DMS114 treated with DMSO at 0.1 percent for 48 hours (cell line): Measurements from ENCODE around the gene HAPLN1.

ENCODE experiments used
- DNase-seq: peaks from one replicate; lab custom pipeline; 2025; ENCODE audit not compliant: unreplicated experiment; lab: John Stamatoyannopoulos, UW

HAPLN1 gene

DNA sequence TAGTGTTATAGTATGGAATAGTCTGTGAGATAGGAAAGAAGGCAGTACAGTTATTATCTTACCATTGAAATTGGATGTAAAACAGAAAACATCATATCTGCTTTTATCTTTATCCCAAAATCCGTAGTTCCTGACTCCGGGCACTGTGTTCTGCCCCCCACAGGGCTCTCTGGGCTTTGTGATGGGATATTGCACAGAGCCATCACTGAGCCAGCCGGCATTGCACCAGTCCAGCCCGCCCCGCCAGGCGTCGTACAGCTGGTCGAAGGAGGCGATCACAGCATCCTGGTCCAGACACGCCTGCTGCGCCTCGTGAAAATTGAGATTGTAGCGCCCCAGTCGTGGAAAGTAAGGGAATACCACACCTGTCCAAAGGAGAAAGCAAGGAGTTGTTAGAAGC is 76.4 kb downstream of the HAPLN1 start:
- DNase-seq = no peak

DNA sequence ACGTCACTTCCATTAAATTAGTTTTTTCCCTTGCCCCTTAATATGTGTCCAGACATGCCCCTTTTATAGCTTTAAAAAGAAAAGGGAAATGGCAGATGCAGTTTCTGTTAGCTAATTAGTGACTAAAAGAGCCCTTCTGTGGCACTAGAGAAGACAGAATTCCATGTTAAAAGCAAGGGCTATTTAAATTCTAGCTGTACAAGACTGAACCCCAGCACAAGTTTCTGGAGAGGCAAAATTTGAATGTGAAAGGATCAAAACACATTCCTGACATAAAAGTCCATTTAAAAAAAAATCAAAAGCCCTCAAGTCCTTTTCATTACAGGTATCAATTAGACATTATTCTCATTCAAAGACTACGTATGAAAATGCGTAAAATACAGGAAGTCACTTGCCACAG is 78.7 kb downstream of the HAPLN1 start:
- no peak for DNase-seq

DNA sequence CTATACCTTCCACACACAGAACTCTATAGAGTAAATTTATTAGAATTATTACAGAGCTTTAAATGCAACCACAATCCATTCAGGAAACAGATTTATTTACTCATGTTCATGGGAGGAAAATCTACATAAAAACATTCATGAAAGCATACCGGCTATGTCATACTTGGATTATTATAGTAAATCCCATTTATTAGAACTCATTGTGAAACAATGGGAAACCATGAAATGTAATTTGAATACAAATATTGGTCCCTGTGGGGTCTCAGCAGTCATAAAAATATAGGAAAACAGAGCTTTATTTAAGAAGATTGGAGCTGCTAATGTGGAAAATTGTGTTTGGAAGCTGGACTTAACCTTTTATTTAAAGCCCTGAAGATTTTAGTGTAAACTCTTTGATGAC is 80.7 kb downstream of the HAPLN1 start:
- no peak for DNase-seq

DNA sequence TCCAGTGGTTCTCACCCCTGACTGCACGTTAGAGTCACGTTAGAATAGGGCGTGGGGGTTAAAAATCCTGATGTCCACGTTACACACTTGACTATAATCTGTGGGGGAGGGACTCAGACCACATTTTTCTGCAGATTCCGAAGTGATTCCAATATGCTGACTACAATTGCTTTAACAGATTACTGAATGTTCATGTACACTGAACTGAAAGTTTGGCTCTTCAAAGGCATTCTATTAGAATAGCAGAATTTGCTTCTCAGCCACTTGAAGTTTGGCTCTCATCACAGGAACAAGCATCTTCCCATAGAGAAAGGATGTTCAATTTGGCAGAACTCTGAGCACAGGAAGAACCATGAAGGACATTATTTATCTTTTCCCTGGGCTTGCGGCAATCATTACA is 84.5 kb downstream of the HAPLN1 start:
- no peak for DNase-seq

DNA sequence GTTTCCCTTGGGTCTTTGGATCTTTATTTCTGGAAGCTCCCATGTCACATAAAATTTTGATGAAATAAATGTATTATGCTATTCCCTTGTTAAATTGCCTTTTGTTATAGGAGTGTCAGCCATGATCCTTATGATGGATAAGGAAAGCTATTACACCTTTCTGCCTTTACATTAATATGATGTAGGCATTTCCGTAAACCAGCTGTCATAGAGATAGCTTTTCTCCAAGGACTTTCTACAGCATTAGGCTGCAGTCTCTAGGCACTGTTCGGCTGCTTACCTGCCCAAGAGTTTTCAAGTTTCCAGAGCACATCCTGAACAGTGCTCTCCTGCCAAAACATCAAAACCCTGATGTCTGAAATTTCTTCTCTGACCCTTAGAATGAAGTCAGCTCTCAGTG is 87.4 kb downstream of the HAPLN1 start:
- DNase-seq = no peak

DNA sequence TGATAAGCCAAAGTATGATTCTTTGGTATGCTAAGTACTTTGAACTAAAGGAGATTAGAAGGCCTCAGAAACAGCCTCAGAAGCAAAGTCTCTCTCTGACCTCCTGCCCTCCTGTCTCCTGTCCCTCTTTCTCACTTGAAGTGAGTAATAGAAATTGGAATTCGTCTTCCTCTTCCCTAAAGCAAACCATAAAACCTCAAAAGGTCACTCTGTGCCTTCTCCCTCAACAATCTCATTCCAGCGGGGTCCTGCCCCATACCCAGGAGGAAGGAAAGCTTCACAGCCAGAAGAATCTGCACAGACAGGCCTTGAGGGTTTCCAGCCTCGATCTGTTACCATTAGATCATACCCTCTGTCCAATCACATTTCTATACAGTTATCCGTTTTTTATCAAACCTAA is 87.8 kb downstream of the HAPLN1 start:
- DNase-seq = no peak

- no peak for DNase-seq
These were observed 92.3 kb downstream of the HAPLN1 start for GRCh38 chr5:83628360-83628759.

- no peak for DNase-seq
These were observed 105.8 kb downstream of the HAPLN1 start for GRCh38 chr5:83614841-83615240.

GRCh38 chr5:83608122-83608521 is 112.5 kb downstream of the HAPLN1 start:
- DNase-seq = peak; percentile 56

DNA sequence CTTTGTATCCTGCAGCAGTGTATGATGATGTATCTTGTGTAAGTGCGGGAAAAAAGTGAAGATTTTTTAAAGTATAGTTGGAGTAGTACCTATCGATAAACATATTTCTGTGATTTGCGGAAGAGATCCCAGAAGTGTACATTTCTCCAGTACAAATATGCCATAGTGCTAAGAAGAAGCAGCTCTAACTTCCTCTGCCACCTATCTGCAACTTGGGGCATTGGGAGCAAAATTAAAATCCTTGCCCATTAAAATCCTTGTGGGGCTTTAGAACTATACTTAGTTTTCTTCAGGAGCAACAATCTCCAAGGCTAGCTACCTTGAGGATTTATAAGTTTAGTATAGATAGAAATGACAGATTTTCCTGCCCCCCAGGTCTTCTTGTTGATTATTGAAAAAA is 125.4 kb downstream of the HAPLN1 start:
- DNase-seq = no peak

DNA sequence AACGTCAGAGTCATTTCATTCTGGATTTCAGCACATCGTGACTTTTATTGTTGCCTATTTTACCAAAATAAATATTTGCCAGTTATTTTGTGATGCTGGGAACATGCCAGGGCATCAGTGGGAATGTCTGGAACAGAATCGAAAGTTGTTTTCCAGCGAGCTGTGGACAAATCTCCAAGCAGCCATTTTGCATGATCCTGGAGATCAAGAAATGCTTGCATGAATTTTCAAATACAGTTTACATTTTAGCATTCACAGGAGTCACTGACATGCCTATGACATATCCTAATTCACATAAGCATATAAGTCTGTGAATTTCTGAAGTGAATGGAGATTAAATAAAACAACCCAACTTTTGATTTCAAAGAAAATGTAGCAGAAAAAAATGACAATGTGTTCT is 129.7 kb downstream of the HAPLN1 start:
- no peak for DNase-seq

DNA sequence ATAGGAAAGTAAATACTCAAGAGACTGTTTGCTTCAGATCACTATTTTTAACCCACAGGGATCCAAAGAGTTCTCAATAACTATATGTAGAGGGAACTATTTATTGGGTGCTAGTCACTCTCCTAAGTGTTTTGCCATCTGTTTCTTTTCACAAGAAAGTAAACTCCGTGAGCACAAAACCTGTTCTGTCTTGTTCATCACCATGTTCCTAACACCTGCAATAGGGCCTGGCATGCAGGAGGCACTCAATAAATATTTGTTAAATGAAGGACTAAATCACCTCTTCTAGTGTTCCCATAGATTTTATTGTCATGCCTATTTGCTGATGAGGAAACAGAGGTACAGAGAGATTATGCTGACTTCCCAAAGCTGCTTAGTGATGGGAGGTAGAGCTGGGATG is 130.9 kb downstream of the HAPLN1 start:
- no peak for DNase-seq
